ENCODE measurements around the gene INSYN1.
A peak's percentile ranks its signal among the peaks of the same experiment; 100 is the strongest.
"Not testable (repeated sequence)": the region's sequence is repeated elsewhere in the genome, so short reads cannot be mapped to it uniquely, and the experiment has no call there.

The INSYN1 gene

DNA sequence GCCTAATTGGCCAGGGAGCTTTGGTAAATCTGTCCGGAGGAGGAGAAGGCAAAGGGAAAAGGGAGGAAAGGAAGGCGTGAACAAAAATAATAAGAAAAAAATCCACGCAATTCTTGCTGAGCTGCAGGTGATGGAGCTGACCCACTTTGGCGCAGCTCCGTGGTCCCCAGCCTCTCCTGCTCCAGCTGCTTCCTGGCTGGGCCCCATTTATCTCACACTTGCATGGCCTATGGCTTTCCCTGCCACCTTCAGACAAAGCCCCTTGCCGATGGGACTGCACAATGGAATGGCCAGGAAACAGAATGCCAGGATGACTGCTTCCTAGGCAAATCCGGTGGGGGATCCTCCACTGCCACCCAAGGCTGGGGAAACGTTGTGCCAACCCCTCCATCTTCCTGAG lies 6.9 kb downstream of the INSYN1 start:
- Mint-ChIP-seq H3K4me1 (no peaks in the 10 kb centered on the region), H3K36me3 (no peaks in the 10 kb centered on the region), H3K27ac (no peak overlapping the region), H3K9me3 (no peaks in the 10 kb centered on the region), H3K4me3 (no peak overlapping the region)
- ATAC-seq: no peak
- no peak for DNase-seq (ENCODE audit: low spot score in 2 of 2)

DNA sequence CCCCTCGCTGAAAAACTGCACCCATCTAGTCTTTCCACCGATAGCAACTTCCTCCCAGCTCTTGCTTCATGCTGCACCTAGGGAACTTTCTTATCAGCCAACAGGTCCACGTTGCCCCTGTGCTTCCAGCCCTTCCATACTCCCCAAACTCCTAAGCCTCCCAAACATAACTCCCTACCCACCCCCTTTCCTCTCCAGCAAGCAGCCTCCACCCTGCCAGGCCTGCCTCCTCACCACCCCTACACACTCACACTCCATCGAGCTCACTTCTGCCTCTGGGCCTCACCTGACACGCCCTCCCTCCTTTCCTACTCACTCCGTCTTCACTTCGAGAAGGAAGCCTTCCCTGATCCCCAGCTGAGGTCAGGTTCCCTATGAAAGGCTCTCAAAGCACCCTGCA lies 8.1 kb downstream of the INSYN1 start:
- Mint-ChIP-seq H3K9me3 (no peaks in the 10 kb centered on the region), H3K4me3 (no peak overlapping the region), H3K27ac (no peak overlapping the region), H3K4me1 (no peaks in the 10 kb centered on the region), H3K36me3 (no peaks in the 10 kb centered on the region)
- no peak for DNase-seq (ENCODE audit: low spot score in 2 of 2)
- no peak for ATAC-seq

- DNase-seq (ENCODE audit: low spot score in 2 of 2) (no peak), ATAC-seq (no peak)
- no peaks in the 10 kb centered on the region for H3K4me1 Mint-ChIP-seq
- H3K36me3 Mint-ChIP-seq: no peaks in the 10 kb centered on the region
- H3K4me3 Mint-ChIP-seq: no peak overlapping the region
- no peaks in the 10 kb centered on the region for H3K9me3 Mint-ChIP-seq
- no peak overlapping the region for H3K27ac Mint-ChIP-seq
Observed at GRCh38 chr15:73744293-73744692, 8.9 kb downstream of the INSYN1 start.

- DNase-seq (ENCODE audit: low spot score in 2 of 2) (no peak), ATAC-seq (no peak)
- Mint-ChIP-seq H3K4me1 (no peaks in the 10 kb centered on the region), H3K36me3 (no peaks in the 10 kb centered on the region), H3K27ac (no peak overlapping the region), H3K4me3 (no peak overlapping the region), H3K9me3 (no peaks in the 10 kb centered on the region)
Observed at GRCh38 chr15:73741321-73741836, 11.8 kb downstream of the INSYN1 start.

DNA sequence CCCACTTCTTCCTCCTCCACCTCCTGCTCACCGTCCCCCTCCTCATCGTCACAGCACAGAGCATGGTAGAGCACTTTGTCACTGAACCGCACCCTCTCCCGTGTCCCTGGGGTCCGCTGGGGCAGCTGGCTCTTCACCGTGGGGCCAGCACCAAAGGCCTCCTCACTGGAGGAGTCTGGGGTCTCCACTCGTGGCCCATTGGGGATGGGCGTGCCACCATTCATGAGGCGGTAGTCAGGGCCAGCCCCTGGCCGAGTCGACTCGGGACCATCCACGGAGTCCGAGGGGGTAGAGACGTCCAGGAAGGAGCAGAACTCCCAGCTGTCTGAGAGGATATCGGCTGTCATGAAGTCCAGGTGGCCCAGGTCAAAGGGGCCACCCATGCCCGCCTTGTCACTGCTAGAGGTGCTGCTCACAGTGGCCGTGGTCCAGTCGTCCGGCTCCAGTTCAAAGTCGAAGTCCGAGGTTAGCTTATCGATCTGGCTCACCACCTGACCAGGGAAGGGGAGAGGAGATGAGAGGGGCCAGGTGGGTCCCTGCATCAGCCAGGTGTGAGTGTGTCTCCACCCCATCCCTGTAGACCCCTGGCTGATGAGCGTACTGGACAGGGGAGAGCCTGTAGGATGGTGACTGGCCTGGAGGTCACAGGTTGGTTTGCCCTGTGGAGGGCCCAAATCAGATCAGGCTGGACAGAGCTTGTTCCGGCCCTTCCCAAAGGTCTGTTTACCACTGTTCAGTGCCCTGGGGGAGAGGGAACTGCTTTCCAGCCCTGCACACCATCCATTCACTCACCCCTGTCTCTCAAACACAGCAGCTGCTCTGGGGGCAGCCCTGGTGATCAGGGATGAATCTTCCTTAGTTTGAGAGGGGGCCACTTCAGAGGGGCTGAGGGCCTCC lies 12.8 kb downstream of the INSYN1 start:
- DNase-seq (ENCODE audit: low spot score in 2 of 2): no peak
- ATAC-seq: no peak
- no peaks in the 10 kb centered on the region for H3K36me3 Mint-ChIP-seq
- no peak overlapping the region for H3K27ac Mint-ChIP-seq
- no peak overlapping the region for H3K4me3 Mint-ChIP-seq
- no peaks in the 10 kb centered on the region for H3K9me3 Mint-ChIP-seq
- no peaks in the 10 kb centered on the region for H3K4me1 Mint-ChIP-seq

- no peak for ATAC-seq
- H3K4me3 Mint-ChIP-seq: no peak overlapping the region
- H3K27ac Mint-ChIP-seq: no peak overlapping the region
- no peaks in the 10 kb centered on the region for H3K9me3 Mint-ChIP-seq
- no peaks in the 10 kb centered on the region for H3K36me3 Mint-ChIP-seq
- H3K4me1 Mint-ChIP-seq: no peaks in the 10 kb centered on the region
- no peak for DNase-seq (ENCODE audit: low spot score in 2 of 2)
Observed at GRCh38 chr15:73737535-73737934, 15.6 kb downstream of the INSYN1 start.

DNA sequence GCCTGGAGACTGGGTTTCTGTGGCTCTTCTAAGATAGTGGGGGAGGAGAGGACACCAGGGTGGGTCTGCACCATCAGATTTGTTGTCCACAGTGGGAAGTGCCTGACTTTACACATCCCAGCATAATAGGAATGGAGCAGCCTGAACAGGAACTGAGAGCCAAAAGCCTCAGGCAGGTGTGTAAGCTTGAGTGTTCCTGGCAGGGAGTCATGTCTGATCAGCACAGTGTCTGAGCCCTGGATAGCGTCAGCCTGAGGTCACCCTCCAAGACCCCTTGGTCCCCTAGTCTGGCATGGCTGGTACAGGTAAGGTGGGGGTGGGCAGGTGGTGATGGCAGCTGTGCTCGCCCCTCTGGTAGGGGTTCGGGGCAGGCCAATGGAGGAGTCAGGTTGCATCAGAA lies 20.2 kb downstream of the INSYN1 start:
- ATAC-seq: no peak
- no peak overlapping the region for H3K4me3 Mint-ChIP-seq
- no peaks in the 10 kb centered on the region for H3K4me1 Mint-ChIP-seq
- DNase-seq (ENCODE audit: low spot score in 2 of 2): no peak
- no peak overlapping the region for H3K27ac Mint-ChIP-seq
- no peaks in the 10 kb centered on the region for H3K9me3 Mint-ChIP-seq
- H3K36me3 Mint-ChIP-seq: no peaks in the 10 kb centered on the region

DNA sequence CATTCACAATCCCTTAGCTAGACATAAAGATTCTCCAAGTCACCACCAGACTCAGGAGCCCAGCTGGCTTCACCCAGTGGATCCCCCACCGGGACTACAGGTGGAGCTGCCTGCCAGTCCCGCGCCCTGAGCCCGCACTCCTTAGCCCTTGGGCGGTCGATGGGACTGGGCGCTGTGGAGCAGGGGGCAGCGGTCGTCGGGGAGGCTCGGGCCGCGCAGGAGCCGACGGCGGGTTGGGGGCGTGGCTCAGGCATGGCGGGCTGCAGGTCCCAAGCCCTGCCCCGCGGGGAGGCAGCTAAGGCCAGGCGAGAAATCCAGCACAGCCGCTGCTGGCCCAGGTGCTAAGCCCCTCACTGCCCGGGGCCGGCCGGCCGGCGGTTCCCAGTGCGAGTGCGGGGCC lies 21.1 kb downstream of the INSYN1 start:
- DNase-seq (ENCODE audit: low spot score in 2 of 2); H3K36me3 Mint-ChIP-seq; H3K4me3 Mint-ChIP-seq; H3K27ac Mint-ChIP-seq; H3K4me1 Mint-ChIP-seq; ATAC-seq; H3K9me3 Mint-ChIP-seq: not testable (repeated sequence)

- Mint-ChIP-seq H3K27ac (no peak overlapping the region), H3K9me3 (no peaks in the 10 kb centered on the region), H3K4me1 (no peaks in the 10 kb centered on the region), H3K4me3 (no peak overlapping the region), H3K36me3 (no peaks in the 10 kb centered on the region)
- DNase-seq (ENCODE audit: low spot score in 2 of 2) (no peak), ATAC-seq (peak; percentile 23)
Observed at GRCh38 chr15:73727330-73727976, 25.7 kb downstream of the INSYN1 start.

GRCh38 chr15:73724212-73724611 lies 28.9 kb downstream of the INSYN1 start:
- H3K36me3 Mint-ChIP-seq: no peaks in the 10 kb centered on the region
- H3K9me3 Mint-ChIP-seq: no peaks in the 10 kb centered on the region
- H3K4me3 Mint-ChIP-seq: no peak overlapping the region
- ATAC-seq: no peak
- H3K4me1 Mint-ChIP-seq: no peaks in the 10 kb centered on the region
- H3K27ac Mint-ChIP-seq: no peak overlapping the region
- DNase-seq (ENCODE audit: low spot score in 2 of 2): no peak

DNA sequence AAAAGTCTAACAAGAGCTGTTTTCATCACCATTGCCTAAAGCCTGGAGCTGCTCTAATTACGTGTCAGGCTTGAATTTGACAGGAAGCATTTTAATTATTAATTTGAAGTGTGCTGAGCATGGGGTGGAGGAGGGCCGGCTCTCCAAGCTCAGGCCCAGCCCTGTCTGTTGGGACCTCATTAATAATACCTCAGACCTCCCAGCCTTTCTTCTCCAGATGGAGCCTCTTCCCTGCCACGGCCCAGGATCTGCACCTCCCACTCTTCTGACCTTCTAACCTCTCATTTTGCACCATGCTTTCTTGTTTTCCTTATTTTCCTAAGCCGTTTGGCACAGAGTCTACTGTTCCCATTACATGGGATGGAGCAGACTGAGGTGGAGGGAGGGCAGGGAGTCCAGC lies 30.0 kb downstream of the INSYN1 start:
- H3K36me3 Mint-ChIP-seq: no peaks in the 10 kb centered on the region
- ATAC-seq (no peak), DNase-seq (ENCODE audit: low spot score in 2 of 2) (no peak)
- no peaks in the 10 kb centered on the region for H3K9me3 Mint-ChIP-seq
- no peaks in the 10 kb centered on the region for H3K4me1 Mint-ChIP-seq
- no peak overlapping the region for H3K4me3 Mint-ChIP-seq
- no peak overlapping the region for H3K27ac Mint-ChIP-seq

DNA sequence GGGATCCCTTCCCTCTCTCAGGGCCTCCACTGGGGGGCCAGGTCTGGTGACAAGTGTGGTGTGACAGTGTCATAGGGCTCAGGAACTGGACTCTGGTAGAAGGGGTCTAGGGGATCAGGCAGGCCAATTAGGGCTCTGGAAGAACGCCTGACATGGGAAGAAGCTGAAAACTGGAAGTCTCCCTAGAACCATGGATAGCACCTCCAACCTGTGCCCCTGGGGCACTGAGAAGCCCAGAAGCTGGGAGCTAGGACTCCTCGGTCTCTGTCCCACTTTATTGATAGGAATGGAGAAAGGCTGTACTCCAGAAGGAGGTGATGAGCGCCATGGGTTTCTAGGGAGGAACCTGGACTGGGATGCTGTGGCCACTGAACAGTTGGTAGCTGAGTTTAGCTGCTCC lies 30.7 kb downstream of the INSYN1 start:
- no peaks in the 10 kb centered on the region for H3K36me3 Mint-ChIP-seq
- H3K9me3 Mint-ChIP-seq: no peaks in the 10 kb centered on the region
- DNase-seq (ENCODE audit: low spot score in 2 of 2) (no peak), ATAC-seq (no peak)
- no peaks in the 10 kb centered on the region for H3K4me1 Mint-ChIP-seq
- H3K27ac Mint-ChIP-seq: no peak overlapping the region
- no peak overlapping the region for H3K4me3 Mint-ChIP-seq

- H3K4me1 Mint-ChIP-seq: no peaks in the 10 kb centered on the region
- ATAC-seq: no peak
- no peaks in the 10 kb centered on the region for H3K36me3 Mint-ChIP-seq
- no peak for DNase-seq (ENCODE audit: low spot score in 2 of 2)
- no peaks in the 10 kb centered on the region for H3K9me3 Mint-ChIP-seq
- H3K4me3 Mint-ChIP-seq: no peak overlapping the region
- no peak overlapping the region for H3K27ac Mint-ChIP-seq
Observed at GRCh38 chr15:73718694-73719093, 34.5 kb downstream of the INSYN1 start.

GRCh38 chr15:73717802-73718201 lies 35.3 kb downstream of the INSYN1 start:
- ATAC-seq (no peak), DNase-seq (ENCODE audit: low spot score in 2 of 2) (no peak)
- H3K27ac Mint-ChIP-seq: no peak overlapping the region
- no peaks in the 10 kb centered on the region for H3K36me3 Mint-ChIP-seq
- no peak overlapping the region for H3K4me3 Mint-ChIP-seq
- H3K9me3 Mint-ChIP-seq: no peaks in the 10 kb centered on the region
- H3K4me1 Mint-ChIP-seq: no peaks in the 10 kb centered on the region

DNA sequence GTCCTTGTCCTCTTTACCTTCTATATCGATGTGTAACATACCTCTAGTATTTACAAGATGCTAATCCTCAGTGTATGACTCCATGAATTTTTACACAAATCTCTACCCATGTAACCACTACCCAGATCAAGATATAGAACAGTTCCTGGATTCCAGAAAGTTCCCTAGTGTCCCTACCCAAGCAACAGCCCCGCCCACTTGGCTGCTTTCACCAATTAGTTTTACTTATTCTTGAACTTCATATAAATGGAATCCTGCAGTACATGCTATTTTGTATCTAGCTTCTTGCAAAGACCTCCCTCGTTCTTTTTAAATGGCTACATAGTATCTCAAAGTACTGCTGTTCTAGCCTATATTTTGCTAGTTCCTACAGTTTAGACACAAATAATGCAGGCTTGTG lies 35.9 kb downstream of the INSYN1 start:
- Mint-ChIP-seq H3K27ac (no peak overlapping the region), H3K4me1 (no peaks in the 10 kb centered on the region), H3K9me3 (no peaks in the 10 kb centered on the region), H3K4me3 (no peak overlapping the region), H3K36me3 (no peaks in the 10 kb centered on the region)
- DNase-seq (ENCODE audit: low spot score in 2 of 2) (no peak), ATAC-seq (no peak)

DNA sequence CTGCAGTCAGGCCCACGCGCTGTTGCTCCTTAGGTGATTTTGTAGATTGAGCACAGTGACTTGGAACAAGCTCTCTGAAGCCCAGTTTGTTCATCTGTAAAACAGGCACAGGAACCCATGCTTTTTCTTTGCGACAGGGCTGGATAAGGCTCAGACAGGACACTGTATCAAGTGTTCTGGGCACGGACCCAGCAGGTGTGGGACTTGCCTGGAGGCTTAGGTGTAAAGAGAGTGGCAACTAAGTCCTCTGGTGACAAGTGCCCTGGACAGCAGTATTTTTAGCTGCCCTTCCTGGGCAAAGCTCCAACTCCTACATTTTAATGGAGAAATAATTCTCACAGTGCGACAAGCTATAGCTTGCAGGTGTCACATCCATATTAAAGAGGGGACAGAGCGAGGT lies 36.7 kb downstream of the INSYN1 start:
- ATAC-seq: no peak

More for the DNA sequence above, 36.7 kb downstream of the INSYN1 start:
- Mint-ChIP-seq H3K4me3 (no peak overlapping the region), H3K9me3 (no peaks in the 10 kb centered on the region), H3K4me1 (no peaks in the 10 kb centered on the region), H3K36me3 (no peaks in the 10 kb centered on the region), H3K27ac (no peak overlapping the region)
- DNase-seq (ENCODE audit: low spot score in 2 of 2): no peak
